Loucy (cell line): ENCODE results near the gene CYLD.

ENCODE experiments used
- CTCF ChIP-seq: fragments of 200-600 bp; sonication (generic); conservative IDR thresholded peaks from 2 replicates; pipeline ENCODE4 v1.5.1; 2014; ENCODE audit warnings: mild to moderate bottlenecking, antibody characterized with exemption, low read length
- EZH2phosphoT487 ChIP-seq: fragments of 200-600 bp; IDR thresholded peaks from 2 replicates; pipeline ENCODE4 v1.6.1; 2018; ENCODE audit warnings: antibody characterized with exemption, mild to moderate bottlenecking, moderate library complexity, borderline replicate concordance

GRCh38 chr16:50818380-50818779, 76.5 kb downstream of the CYLD start:
- no peak for TF ChIP-seq CTCF
- TF ChIP-seq EZH2phosphoT487 = no peak
